ENCODE measurements around the gene PCLO. TPM values are rescaled to one million over a fixed set of nuclear protein-coding genes. Genes with fewer than 3 reads are reported as not detected.
A peak's percentile ranks its signal among the peaks of the same experiment; 100 is the strongest.

The PCLO gene
- total RNA-seq, 1 experiment from 2014 or later = 3.0 TPM

GRCh38 chr7:83166781-83167180, 4.1 kb upstream of the PCLO start:
- H3K27me3 Mint-ChIP-seq (ENCODE audit: low read depth) = no peaks in the 10 kb centered on the region
- H3K4me1 Mint-ChIP-seq = peaks cover 11% of the 10 kb centered on the region
- no peaks in the 10 kb centered on the region for H3K9me3 Mint-ChIP-seq
- ATAC-seq = no peak
- ChIA-PET CTCF (no interaction called here), POLR2A (no interaction called here)
- no peak for DNase-seq (ENCODE audit: low spot score)
- no peak overlapping the region for H3K27ac Mint-ChIP-seq
- no peak for TF ChIP-seq CREB1 (CRISPR knock-in tag; IDR thresholded peaks at IDR 0.05)
- no peak for TF ChIP-seq ELF4 (CRISPR knock-in tag; IDR thresholded peaks at IDR 0.05; ENCODE audit: low read depth)
- TF ChIP-seq ZNF219 (CRISPR knock-in tag; IDR thresholded peaks at IDR 0.05; ENCODE audit: borderline replicate concordance) = no peak
- TF ChIP-seq CBFB (CRISPR knock-in tag; IDR thresholded peaks at IDR 0.05; ENCODE audit: low read depth) = no peak
- TF ChIP-seq ZNF121 (CRISPR knock-in tag; IDR thresholded peaks at IDR 0.05) = no peak
- no peak for TF ChIP-seq ZNF263 (CRISPR knock-in tag; IDR thresholded peaks at IDR 0.05; ENCODE audit: low read depth)
- H3K36me3 Mint-ChIP-seq = no peaks in the 10 kb centered on the region
- H3K4me3 Mint-ChIP-seq = no peak overlapping the region

GRCh38 chr7:83161899-83162401, 734 bp downstream of the PCLO start:
- no peak for TF ChIP-seq ATF1 (CRISPR knock-in tag; IDR thresholded peaks at IDR 0.05)
- 0 out of 2 replicates have a peak, but pooled peaks have one; percentile 12 for TF ChIP-seq ETV6 (CRISPR knock-in tag; IDR thresholded peaks at IDR 0.05)
- TF ChIP-seq IRF2 (CRISPR knock-in tag; IDR thresholded peaks at IDR 0.05; ENCODE audit: borderline replicate concordance, low read depth) = no peak
- ATAC-seq = no peak
- ChIA-PET POLR2A (interaction anchor here (0.7 kb wide), 1 partner anchor 186 kb away, joined by 3 read pairs; no protein-coding TSS in a partner anchor), CTCF (interaction anchor here (0.6 kb wide), 1 partner anchor 218 kb away, joined by 3 read pairs; no protein-coding TSS in a partner anchor)
- Mint-ChIP-seq H3K36me3 (no peaks in the 10 kb centered on the region), H3K9me3 (no peaks in the 10 kb centered on the region), H3K4me1 (peaks cover 18% of the 10 kb centered on the region), H3K4me3 (peak overlapping the region; percentile 93), H3K27me3 (ENCODE audit: low read depth) (no peaks in the 10 kb centered on the region), H3K27ac (peak overlapping the region; percentile 92)
- DNase-seq (ENCODE audit: low spot score) = no peak

DNA sequence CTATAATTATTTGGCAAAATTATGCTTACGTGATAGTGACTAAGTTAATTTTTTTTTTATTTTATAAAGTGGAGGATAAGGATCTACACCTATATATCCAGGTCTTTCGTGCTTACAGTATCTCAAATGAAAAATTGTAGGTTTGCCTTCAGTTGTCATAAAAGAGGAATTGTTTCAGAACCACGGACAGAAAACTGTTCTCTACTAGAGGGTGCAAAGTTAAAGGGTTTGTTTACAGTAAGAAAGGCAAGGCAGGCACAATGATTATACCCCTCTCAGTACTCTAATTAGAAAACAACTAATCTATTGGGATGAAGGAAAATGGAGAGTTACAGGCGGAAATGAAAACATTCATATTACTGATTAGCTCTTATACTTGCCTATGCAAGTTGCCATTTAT, 1.5 kb downstream of the PCLO start:
- Mint-ChIP-seq H3K4me3 (peak overlapping the region; percentile 93), H3K9me3 (no peaks in the 10 kb centered on the region), H3K36me3 (no peaks in the 10 kb centered on the region), H3K4me1 (peaks cover 18% of the 10 kb centered on the region), H3K27ac (no peak overlapping the region), H3K27me3 (ENCODE audit: low read depth) (no peaks in the 10 kb centered on the region)
- no peak for ATAC-seq
- DNase-seq (ENCODE audit: low spot score) = no peak
- CTCF ChIA-PET = interaction anchor here (0.6 kb wide), 1 partner anchor 217 kb away, joined by 3 read pairs; no protein-coding TSS in a partner anchor
- POLR2A ChIA-PET = no interaction called here
- no peak for TF ChIP-seq USF2 (CRISPR knock-in tag; IDR thresholded peaks at IDR 0.05)
- TF ChIP-seq ZNF396 (CRISPR knock-in tag; IDR thresholded peaks at IDR 0.05; ENCODE audit: borderline replicate concordance) = no peak
- TF ChIP-seq RORB (CRISPR knock-in tag; IDR thresholded peaks at IDR 0.05) = no peak
- no peak for TF ChIP-seq CREM (CRISPR knock-in tag; IDR thresholded peaks at IDR 0.05)
- no peak for TF ChIP-seq TEAD4 (CRISPR knock-in tag; IDR thresholded peaks at IDR 0.05)
- TF ChIP-seq, protein P1, sequence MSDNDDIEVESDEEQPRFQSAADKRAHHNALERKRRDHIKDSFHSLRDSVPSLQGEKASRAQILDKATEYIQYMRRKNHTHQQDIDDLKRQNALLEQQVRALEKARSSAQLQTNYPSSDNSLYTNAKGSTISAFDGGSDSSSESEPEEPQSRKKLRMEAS (CRISPR knock-in tag; IDR thresholded peaks at IDR 0.05) = no peak
- TF ChIP-seq CDX4 (CRISPR knock-in tag; IDR thresholded peaks at IDR 0.05; ENCODE audit: borderline replicate concordance) = no peak
- no peak for TF ChIP-seq GRHL2 (CRISPR knock-in tag; IDR thresholded peaks at IDR 0.05; ENCODE audit: insufficient replicate concordance, severe bottlenecking)
- TF ChIP-seq CREB1 (CRISPR knock-in tag; IDR thresholded peaks at IDR 0.05) = no peak
- no peak for TF ChIP-seq FOXJ3 (CRISPR knock-in tag; IDR thresholded peaks at IDR 0.05; ENCODE audit: borderline replicate concordance)
- TF ChIP-seq, protein P2, sequence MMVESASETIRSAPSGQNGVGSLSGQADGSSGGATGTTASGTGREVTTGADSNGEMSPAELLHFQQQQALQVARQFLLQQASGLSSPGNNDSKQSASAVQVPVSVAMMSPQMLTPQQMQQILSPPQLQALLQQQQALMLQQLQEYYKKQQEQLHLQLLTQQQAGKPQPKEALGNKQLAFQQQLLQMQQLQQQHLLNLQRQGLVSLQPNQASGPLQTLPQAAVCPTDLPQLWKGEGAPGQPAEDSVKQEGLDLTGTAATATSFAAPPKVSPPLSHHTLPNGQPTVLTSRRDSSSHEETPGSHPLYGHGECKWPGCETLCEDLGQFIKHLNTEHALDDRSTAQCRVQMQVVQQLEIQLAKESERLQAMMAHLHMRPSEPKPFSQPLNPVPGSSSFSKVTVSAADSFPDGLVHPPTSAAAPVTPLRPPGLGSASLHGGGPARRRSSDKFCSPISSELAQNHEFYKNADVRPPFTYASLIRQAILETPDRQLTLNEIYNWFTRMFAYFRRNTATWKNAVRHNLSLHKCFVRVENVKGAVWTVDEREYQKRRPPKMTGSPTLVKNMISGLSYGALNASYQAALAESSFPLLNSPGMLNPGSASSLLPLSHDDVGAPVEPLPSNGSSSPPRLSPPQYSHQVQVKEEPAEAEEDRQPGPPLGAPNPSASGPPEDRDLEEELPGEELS (CRISPR knock-in tag; IDR thresholded peaks at IDR 0.05) = no peak
- no peak for TF ChIP-seq ZBTB43 (CRISPR knock-in tag; IDR thresholded peaks at IDR 0.05)
- no peak for TF ChIP-seq GTF2I (CRISPR knock-in tag; conservative IDR thresholded peaks at IDR 0.05)
- TF ChIP-seq, protein P3, sequence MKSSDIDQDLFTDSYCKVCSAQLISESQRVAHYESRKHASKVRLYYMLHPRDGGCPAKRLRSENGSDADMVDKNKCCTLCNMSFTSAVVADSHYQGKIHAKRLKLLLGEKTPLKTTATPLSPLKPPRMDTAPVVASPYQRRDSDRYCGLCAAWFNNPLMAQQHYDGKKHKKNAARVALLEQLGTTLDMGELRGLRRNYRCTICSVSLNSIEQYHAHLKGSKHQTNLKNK (CRISPR knock-in tag; IDR thresholded peaks at IDR 0.05) = no peak
- TF ChIP-seq ZNF232 (CRISPR knock-in tag; IDR thresholded peaks at IDR 0.05) = no peak

Measured in WTC11 (cell line).